Measurements from ENCODE around the gene MYL7.
A peak's percentile ranks its signal among the peaks of the same experiment; 100 is the strongest.

The MYL7 gene

GRCh38 chr7:44149571-44150465 is 8.7 kb upstream of the MYL7 start:
- no peak for DNase-seq

- no peak for DNase-seq
Observed at GRCh38 chr7:44148961-44149536, 7.9 kb upstream of the MYL7 start.

GRCh38 chr7:44148166-44148565 is 7.0 kb upstream of the MYL7 start:
- no peak for DNase-seq

- DNase-seq: no peak
Observed at GRCh38 chr7:44147026-44147991, 6.2 kb upstream of the MYL7 start.

- DNase-seq: peak; percentile 54 to 69
Observed at GRCh38 chr7:44145969-44146911, 5.1 kb upstream of the MYL7 start.

GRCh38 chr7:44145479-44145968 is 4.4 kb upstream of the MYL7 start:
- peak; percentile 22 to 32 for DNase-seq

- no peak for DNase-seq
Observed at GRCh38 chr7:44144968-44145478, 3.9 kb upstream of the MYL7 start.

GRCh38 chr7:44144426-44144967 is 3.4 kb upstream of the MYL7 start:
- DNase-seq: no peak

GRCh38 chr7:44143646-44144250 is 2.6 kb upstream of the MYL7 start:
- DNase-seq: no peak

GRCh38 chr7:44142028-44142427 is 896 bp upstream of the MYL7 start:
- DNase-seq: no peak

- no peak for DNase-seq
Observed at GRCh38 chr7:44140341-44140740, 791 bp downstream of the MYL7 start.

GRCh38 chr7:44139311-44140010 is 1.7 kb downstream of the MYL7 start:
- no peak for DNase-seq

- no peak for DNase-seq
Observed at GRCh38 chr7:44138698-44139097, 2.4 kb downstream of the MYL7 start.

GRCh38 chr7:44136731-44137130 is 4.4 kb downstream of the MYL7 start:
- no peak for DNase-seq

- DNase-seq: no peak
Observed at GRCh38 chr7:44134943-44135628, 6.0 kb downstream of the MYL7 start.

- DNase-seq: no peak
Observed at GRCh38 chr7:44133295-44133694, 7.8 kb downstream of the MYL7 start.

- no peak for DNase-seq
Observed at GRCh38 chr7:44132039-44132438, 9.1 kb downstream of the MYL7 start.

GRCh38 chr7:44131173-44132029 is 9.7 kb downstream of the MYL7 start:
- no peak for DNase-seq

All from stimulated activated CD4-positive, alpha-beta T cell treated with anti-CD3 and anti-CD28 coated beads, Interleukin-2, amount 100 ng/mL, for 48 hours (primary cell).